ENCODE measurements around the gene CDKN2AIP. TPM values are rescaled to one million over a fixed set of nuclear protein-coding genes. Genes with fewer than 3 reads are reported as not detected.
A peak's percentile ranks its signal among the peaks of the same experiment; 100 is the strongest.
"Not testable (repeated sequence)": the region's sequence is repeated elsewhere in the genome, so short reads cannot be mapped to it uniquely, and the experiment has no call there.

Gene CDKN2AIP
- polyA plus RNA-seq, 4 donors, result 22.6 to 44.2 (median 35.1) TPM

DNA sequence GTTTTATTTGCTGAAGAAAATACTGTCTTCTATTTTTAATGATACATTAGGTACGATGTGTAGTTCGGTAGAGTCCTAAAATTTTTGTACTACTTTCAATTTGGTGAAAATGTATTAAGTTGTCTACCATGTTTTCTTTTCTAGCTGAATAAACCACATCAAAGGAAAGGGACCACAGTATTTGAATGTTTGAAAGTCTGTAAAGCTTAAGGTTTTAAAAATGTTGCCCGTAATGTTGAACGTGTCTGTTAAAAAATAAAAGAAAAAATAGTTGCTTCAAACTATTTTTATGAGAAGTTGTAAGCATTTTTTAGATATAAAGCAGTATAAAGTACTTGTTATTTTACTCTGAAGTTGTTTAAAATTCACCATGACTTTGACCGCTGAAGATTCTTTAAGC is 3.2 kb downstream of the CDKN2AIP start:
- DNase-seq (ENCODE audit: low read depth in 4 of 4, low spot score in 3 of 4), result no peak

DNA sequence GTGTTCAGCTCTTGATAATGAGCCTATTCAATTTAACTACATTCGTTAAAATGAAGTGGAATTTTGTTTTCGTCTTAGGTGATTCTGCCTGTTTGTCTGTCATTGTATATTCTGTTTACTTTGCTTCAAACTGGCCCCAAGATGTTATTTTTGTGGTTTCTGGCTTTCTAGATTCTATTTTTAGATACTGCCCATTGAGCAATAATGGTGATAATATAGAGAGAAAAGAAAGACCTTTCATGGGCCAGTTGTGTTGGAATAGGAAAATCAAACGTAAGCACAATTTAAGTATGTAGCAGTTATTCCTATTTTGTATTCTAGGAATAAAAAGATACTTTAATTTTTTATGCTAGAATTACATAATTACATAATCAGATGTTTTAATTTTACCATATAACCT is 4.0 kb downstream of the CDKN2AIP start:
- no peak for DNase-seq (ENCODE audit: low read depth in 4 of 4, low spot score in 3 of 4)

DNA sequence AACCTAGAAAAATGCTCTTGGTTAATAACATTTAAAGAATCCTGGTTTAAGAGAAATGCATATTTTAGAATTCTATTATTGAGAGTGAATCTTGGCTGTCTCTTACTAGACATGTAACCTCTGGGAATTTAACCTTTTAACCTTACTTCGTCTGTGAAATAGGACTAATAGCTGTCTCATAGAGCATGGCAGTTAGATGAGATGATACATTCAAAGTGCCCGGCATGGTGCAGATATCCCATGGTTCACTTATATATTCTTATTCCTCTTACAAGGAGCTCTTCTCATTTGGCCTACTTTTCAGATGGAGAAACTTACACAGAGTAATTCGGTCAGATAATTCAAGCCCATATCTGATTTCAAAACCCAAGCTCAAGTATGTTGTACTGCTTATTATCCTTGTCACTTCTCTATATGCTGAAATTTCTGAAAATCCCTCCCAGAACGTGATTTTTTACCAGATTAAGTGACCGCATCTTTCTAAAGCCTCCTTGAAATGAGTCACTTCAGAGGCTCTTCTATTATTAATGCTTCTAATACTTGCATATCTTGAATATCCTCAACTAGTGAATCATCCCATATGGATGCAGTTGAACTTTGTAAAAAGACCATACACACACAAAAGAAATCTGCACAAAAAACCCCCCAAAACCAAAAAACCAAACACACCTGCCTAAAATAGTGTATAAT is 4.9 kb downstream of the CDKN2AIP start:
- DNase-seq (ENCODE audit: low read depth in 4 of 4, low spot score in 3 of 4), result no peak

DNA sequence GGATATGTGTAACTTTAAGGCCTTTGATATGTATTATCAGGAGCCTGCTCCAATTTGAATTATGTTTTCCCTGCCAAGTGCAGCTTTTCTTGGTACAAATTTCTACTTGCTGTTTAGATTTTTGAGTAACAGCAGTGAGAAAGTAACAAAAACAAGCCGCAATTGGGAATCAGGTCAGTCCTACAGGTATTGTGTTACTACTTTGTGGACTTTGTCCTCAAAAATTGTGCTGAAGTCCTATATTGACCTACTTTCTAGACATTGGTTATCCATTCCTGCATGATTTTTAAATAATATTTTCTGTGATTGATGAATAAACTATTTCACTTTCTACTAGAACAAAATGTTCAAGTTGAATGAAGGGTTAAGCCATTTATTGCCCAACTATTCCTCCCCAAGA is 5.7 kb downstream of the CDKN2AIP start:
- no peak for DNase-seq (ENCODE audit: low read depth in 4 of 4, low spot score in 3 of 4)

DNA sequence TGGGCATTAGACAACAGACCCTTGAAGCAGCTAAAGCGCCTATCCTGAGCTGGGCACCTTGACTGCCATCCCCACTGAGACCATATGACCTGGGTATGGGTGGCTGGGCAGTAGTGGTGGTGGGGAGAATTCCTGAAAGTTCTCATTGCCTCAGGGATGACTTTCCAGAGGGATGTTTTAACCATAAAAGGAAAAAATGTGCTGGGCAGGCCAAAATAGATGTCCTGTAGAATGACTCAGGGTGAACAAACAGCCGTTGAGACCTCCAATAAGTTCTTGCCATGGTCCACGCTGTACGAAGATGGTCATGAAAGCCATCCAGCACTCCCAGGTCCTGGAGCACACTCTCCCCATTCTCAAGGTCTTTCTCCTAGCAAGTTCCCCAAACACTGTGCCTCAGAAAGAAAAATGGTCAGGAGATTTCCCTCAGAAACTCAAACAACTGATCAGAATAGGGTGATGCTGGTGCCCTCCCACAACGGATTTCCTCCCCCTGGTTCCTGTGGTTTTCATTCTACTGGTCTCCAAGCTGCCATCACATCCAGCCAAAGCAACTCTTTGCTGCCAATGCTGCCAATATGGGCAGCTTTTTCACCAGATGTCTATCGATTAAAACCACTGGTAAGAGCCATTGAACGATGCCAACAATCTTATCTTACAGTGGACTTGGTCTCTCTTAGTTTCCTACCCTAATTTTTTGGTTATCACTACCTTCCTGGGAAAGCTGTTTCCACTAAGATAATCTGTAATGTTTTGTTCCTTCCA is 11.2 kb downstream of the CDKN2AIP start:
- DNase-seq (ENCODE audit: low read depth in 4 of 4, low spot score in 3 of 4), result no peak

DNA sequence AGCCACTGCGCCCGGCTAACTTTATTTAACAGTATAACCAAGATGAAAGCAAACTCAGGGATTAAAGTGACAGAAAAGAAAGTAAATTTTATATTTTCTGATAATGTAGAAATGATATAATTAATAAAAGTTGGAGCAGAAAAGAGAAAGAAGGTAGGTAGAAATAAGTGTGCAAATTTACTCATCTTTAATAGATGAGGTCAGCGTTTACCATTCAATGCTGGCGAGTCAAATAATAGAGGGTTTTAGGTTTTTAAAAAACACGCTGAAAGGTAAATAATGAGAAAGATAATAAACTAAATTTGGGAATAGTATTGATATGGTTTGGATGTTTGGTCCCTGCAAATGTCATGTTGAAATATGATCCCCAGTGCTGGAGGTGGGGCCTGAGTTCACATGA is 13.6 kb downstream of the CDKN2AIP start:
- no peak for DNase-seq (ENCODE audit: low read depth in 4 of 4, low spot score in 3 of 4)

DNA sequence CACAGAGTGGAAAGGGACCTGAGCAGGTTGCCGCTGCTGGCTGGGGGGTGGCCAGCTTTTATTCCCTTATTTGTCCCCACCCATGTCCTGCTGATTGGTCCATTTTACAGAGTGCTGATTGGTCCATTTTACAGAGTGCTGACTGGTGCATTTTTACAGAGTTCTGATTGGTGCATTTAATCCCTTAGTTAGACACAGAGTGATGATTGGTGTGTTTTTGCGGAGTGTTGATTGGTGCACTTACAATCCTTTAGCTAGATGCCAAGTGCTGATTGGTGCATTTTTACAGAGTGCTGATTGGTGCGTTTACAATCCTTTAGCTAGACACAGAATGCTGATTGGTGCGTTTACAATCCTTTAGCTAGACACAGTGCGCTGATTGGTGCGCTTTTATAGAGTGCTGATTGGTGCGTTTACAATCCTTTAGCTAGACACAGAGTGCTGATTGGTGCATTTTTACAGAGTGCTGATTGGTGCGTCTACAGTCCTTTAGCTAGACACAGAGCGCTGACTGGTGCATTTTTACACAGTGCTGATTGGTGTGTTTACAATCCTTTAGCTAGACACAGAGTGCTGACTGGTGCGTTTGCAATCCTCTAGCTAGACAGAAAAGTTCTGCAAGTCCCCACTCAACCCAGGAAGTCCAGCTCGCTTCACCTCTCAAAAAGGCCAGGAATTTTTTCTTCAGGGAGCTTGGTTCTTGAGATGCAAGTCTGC is 19.6 kb downstream of the CDKN2AIP start:
- not testable (repeated sequence) for DNase-seq (ENCODE audit: low read depth in 4 of 4, low spot score in 3 of 4)

DNA sequence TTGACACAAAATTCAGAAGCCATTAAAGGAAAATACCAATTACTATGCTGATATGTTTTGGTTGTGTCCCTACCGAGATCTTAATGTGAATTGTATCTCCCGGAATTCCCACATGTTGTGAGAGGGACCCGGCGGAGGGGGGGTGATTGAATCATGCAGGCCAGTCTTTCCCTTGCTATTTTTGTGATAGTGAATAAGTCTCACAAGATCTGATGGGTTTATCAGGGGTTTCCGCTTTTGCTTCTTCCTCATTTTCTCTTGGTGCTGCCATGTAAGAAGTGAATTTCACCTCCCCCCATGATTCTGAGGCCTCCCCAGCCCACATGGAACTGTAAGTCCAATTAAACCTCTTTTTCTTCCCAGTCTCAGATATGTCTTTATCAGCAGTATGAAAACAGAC is 21.4 kb downstream of the CDKN2AIP start:
- not testable (repeated sequence) for DNase-seq (ENCODE audit: low read depth in 4 of 4, low spot score in 3 of 4)

DNA sequence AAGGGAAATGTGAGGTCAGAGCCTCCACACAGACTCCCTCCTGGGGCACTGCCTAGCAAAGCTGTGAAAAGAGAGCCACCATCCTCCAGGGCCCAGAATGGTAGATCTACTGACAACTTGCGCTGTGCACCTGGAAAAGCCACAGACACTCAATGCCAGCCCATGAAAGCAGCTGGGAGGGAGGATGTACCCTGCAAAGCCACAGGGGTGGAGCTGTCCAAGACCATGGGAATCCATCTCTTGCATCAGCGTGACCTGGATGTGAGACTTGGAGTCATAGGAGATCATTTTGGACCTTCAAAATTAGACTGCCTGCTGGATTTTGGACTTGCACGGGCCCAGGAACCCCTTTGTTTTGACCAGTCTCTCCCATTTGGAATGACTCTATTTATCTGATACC is 22.8 kb downstream of the CDKN2AIP start:
- DNase-seq (ENCODE audit: low read depth in 4 of 4, low spot score in 3 of 4), result no peak

DNA sequence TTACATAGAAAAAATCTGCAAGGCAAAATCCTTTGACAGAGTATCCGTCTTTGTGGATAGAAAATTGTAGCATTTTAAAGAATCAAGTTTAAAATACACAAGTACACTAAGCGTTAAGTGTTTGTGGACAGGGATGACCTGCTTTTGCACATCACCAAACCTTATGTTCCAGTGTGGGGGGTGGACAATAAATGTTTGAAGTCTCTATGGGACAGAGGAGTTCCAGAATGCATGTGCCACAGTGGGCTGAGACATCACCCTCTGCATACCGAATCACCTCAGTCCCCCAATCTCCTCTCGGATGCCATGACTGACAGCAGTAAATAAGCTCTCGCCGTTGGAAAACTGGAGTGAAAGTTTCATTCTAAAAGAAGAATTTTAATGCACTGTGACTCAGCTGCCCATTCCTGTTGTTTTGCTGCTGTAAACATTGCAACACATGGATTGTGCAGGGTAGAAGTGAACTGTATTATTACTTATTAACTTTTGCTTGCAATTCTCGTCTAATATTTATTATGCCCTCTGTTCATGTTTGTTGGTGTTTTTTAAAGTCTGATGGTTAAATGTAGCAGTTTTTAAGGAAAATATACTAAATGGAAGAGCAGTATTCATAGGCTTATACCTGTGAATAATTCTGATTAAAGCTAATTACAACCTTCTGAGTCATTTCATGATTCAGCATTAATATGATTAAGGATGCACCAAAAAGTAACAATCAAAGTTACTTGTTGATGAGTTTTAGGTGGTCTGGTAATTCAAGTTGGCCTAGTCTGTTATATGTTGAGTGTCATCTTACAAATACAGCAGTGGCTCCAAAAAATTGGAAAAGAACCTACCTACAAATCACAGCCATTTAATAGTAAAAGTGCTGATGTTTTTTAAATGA is 24.0 kb downstream of the CDKN2AIP start:
- no peak for DNase-seq (ENCODE audit: low read depth in 4 of 4, low spot score in 3 of 4)

DNA sequence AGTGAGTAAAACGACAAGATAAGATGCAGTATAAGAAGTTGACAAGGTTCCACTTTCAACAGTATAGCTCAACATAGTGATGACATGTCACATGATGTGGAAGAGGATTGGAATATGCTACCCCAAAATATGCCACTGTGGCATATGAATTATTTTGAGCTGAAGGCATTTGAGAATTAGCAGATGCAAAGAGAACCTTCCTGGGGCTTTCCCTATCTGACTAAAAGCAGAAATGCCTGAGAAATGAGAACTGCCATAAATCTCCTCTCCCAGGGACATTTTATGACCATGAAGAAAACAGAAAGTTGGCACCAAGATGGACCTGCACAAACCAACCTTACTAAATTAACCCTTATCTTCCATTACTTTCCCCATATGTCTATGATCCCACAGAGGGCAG is 24.8 kb downstream of the CDKN2AIP start:
- DNase-seq (ENCODE audit: low read depth in 4 of 4, low spot score in 3 of 4), result no peak

DNA sequence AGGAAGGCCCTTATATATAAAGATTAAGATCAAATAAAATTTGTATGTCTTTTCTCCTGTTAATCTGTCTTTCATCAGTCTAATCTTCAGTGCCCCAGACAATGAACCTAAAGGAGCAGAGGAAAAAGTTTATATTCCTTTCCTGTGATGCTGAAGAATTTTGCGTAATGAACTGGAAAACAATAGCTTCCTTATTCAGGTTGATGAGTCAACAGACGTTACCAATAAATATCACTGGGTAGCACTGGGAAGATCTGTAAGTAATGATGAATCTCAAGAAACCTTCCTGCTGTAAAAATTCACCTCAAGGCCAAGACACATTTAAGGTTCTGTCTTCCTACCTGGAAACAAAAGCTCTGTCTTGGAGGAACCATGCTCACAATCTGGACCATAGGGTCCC is 25.5 kb downstream of the CDKN2AIP start:
- DNase-seq (ENCODE audit: low read depth in 4 of 4, low spot score in 3 of 4), result no peak

DNA sequence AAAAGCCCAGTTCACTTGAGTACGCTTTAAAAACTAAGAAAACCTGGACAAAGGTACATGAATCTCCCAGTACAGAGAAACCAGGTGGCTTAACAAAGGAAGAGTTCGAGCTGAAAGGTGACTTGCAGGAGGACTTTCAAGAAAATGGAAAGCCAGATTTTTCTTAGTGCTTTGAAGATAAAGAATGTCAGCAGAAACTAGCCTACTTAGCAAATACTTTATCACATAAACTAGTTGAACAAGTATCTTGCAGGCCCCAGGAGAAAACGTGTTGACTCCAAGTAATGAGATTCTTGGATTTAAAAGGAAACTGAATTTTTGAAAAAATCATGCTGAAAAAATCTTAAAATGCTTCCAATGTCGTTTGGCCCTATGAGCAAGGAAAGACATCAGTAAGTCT is 26.4 kb downstream of the CDKN2AIP start:
- DNase-seq (ENCODE audit: low read depth in 4 of 4, low spot score in 3 of 4), result no peak

DNA sequence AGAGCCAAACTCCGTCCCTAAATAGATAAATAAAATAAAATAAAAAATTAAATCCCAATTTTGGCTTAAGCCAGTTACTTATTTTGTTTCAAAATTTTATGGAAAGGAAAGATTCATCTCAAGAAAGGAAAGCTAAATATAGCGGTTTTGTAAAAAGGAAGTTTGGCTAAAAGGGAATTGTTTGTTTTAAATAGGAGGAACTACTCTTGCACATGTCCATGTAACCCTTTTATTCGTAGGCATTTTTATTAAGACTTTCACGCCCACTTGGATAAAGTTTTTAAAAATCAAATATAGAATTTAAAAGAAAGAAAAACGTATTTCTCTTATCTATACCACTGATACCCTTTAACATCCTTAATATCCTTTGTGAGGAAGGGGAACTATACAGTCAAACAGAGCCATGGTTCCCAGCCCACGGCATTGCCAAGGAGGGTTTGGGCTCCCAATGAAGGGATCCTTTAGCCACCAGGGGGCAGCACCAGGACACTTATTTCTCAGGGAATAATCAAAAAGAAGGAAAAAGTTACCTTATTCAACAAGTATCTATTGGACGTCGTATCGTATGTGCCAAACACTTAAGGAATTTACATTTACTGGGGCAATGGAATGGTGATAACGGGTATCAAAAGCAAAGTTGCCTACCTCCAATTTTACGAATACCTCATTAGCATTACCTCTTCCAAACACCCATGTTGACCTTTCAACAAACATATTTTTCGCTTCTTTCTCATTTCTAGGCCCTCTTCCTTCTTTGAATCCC is 27.7 kb downstream of the CDKN2AIP start:
- DNase-seq (ENCODE audit: low read depth in 4 of 4, low spot score in 3 of 4), result peak; percentile 19 to 69 (median 61)

DNA sequence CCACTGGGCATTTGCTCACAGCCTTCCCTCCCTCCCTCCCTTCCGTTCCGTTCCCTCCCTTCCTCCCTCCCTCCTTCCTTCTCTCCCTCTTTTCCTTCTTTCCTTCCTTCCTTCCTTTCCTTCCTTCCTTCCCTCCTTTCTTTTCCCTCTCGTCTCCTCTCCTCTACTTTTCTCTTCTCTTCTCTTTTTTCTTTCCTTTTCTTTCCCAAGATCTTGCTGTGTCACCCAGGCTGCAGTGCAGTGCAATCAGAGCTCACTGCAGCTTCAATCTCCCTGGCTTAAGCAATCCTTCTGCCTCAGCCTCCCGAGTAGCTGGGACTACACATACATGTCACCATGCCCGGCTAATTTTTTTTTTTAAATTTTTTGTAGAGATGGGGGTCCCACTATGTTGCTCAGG is 33.7 kb downstream of the CDKN2AIP start:
- no peak for DNase-seq (ENCODE audit: low read depth in 4 of 4, low spot score in 3 of 4)

DNA sequence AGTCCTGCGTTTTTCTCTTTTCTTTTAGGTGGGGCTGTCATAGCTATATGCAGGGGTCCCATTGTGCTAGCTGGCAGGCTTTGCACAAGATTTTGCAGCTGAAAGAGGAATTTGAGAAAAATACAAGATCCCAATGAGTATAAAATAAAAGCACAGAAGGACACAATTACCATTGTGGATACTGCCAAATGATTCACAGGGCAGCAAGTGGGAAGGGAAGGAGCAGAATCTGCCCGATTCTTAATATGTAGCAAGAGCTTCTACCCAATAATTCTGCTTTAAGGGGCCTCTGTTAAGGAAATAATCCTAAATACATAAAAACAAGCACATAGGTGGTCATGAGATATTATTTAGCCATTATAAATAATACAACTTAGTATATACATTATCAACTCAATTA is 34.5 kb downstream of the CDKN2AIP start:
- DNase-seq (ENCODE audit: low read depth in 4 of 4, low spot score in 3 of 4), result no peak

DNA sequence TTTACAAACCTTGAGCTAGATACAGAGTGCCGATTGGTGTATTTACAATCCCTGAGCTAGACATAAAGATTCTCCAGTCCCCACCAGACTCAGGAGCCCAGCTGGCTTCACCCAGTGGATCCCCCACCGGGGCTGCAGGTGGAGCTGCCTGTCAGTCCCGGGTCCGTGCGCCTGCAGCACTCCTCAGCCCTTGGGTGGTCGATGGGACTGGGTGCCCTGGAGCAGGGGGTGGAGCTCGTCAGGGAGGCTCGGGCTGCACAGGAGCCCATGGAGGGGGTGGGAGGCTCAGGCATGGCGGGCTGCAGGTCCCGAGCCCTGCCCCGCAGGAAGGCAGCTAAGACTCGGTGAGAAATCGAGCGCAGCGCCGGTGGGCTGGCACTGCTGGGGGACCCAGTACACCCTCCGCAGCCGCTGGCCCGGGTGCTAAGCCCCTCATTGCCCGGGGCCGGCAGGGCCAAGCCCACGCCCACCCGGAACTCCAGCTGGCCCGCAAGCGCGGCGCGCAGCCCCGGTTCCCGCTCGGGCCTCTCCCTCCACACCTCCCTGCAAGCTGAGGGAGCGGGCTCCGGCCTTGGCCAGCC is 38.2 kb downstream of the CDKN2AIP start:
- not testable (repeated sequence) for DNase-seq (ENCODE audit: low read depth in 4 of 4, low spot score in 3 of 4)

DNA sequence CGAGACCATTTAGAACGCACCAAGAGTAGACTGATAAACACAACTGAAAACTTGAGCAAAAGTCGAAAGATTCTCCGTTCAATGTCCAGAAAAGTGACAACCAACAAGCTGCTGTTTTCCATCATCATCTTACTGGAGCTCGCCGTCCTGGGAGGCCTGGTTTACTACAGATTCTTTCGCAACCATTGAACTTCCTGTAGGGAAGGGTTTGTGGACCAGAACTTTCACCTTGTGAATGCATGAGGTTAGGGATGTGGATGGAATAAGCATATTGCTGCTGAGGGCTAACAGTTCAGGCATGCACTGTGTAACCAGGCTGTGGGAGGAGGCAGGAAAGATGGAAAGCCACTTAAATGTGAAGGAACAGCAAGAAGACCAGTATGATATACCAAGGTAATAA is 39.6 kb downstream of the CDKN2AIP start:
- DNase-seq (ENCODE audit: low read depth in 4 of 4, low spot score in 3 of 4), result no peak

DNA sequence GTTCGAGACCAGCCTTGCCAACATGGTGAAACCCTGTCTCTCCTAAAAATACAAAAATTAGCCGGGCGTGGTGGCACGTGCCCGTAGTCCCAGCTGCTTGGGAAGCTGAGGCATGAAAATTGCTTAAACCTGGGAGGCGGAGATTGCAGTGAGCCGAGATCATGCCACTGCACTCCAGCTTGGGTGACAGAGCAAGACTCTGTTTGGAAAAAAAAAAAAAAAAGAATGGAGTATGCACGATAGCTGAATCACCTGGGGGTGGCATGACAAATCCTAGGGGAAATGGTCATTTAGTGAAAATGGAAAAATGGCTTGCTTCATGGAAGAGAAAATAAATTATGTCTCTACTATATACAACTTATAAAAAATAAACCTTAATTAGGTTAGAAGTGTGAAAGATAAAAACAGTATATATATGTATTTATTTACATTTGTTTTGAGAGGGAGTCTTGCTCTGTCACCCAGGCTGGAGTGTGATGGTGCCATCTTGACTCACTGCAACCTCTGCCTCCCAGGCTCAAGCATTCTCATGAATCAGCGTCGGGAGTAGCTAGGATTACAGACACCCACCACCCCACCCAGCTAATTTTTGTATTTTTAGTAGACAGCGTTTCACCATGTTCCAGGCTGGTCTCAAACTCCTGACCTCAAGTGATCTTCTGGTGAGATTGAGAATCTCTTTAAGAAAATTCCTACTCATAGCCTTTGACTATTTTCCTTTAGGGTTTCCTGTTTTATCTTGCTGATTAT is 41.1 kb downstream of the CDKN2AIP start:
- DNase-seq (ENCODE audit: low read depth in 4 of 4, low spot score in 3 of 4), result no peak
